Measurements from ENCODE around the gene AQP7.

GRCh38 chr9:33374634-33375237 is 27.6 kb downstream of the AQP7 start:
- peak; percentile 82 for TF ChIP-seq CTCF (IDR thresholded peaks at IDR 0.05; ENCODE audit: low read depth, low read length)
- TF ChIP-seq EZH2phosphoT487 (IDR thresholded peaks at IDR 0.05; ENCODE audit: low read depth): no peak
